Fibroblast of lung (primary cell): ENCODE data around the gene C16orf82. TPM values are rescaled to one million over a fixed set of nuclear protein-coding genes. Genes with fewer than 3 reads are reported as not detected.

Experiments used
- DNase-seq, 2 donors: peaks; one replicate each; pipeline versions ENCODE4 v3.0.0 to v3.0.0-alpha.2; 2010; ENCODE audit warnings: low read depth in 2 of 2
- H2AFZ ChIP-seq: 2 replicates; pipeline ENCODE4 v1.5.1; 2012; ENCODE audit warnings: low read length, control low read depth, inconsistent platforms
- H3K27ac ChIP-seq: 2 replicates; pipeline ENCODE4 v1.5.1; 2011; ENCODE audit warnings: low read length, control low read depth; ENCODE audit not compliant: insufficient read depth
- H3K27me3 ChIP-seq: 2 replicates; pipeline ENCODE4 v1.5.1; 2011; ENCODE audit warnings: mild to moderate bottlenecking, low read length; ENCODE audit not compliant: control insufficient read depth, insufficient read depth
- H3K36me3 ChIP-seq: 2 replicates; pipeline ENCODE4 v1.5.1; 2011; ENCODE audit warnings: low read length; ENCODE audit not compliant: control insufficient read depth, insufficient read depth
- H3K4me1 ChIP-seq: 2 replicates; pipeline ENCODE4 v1.5.1; 2011; ENCODE audit warnings: low read length; ENCODE audit not compliant: control insufficient read depth, insufficient read depth; ENCODE audit errors: extremely low read depth
- H3K4me2 ChIP-seq: 2 replicates; pipeline ENCODE4 v1.5.1; 2011; ENCODE audit warnings: low read length, control low read depth; ENCODE audit not compliant: insufficient read depth; ENCODE audit errors: extremely low read depth
- H3K4me3 ChIP-seq, 4 experiments: fragments of 200-600 bp in 1 of 4; sonication (generic) in 1 of 4; replicated peaks in 1 of 4; 2 replicates each; pipeline ENCODE4 v1.5.1; 2011 to 2016; ENCODE audit warnings: low read length in 4 of 4, low read depth in 3 of 4, mild to moderate bottlenecking in 3 of 4, control low read depth in 2 of 4, inconsistent platforms in 1 of 4, mixed read lengths in 1 of 4; ENCODE audit not compliant: insufficient read depth in 1 of 4; ENCODE audit errors: control extremely low read depth in 1 of 4
- H3K79me2 ChIP-seq: 2 replicates; pipeline ENCODE4 v1.5.1; 2012; ENCODE audit warnings: mild to moderate bottlenecking, low read length, inconsistent platforms; ENCODE audit not compliant: control insufficient read depth, insufficient read depth
- H3K9ac ChIP-seq: 2 replicates; pipeline ENCODE4 v1.5.1; 2011; ENCODE audit warnings: mild to moderate bottlenecking, low read length, control low read depth; ENCODE audit not compliant: insufficient read depth
- H3K9me3 ChIP-seq: 2 replicates; pipeline ENCODE4 v1.5.1; 2012; ENCODE audit warnings: low read depth, low read length; ENCODE audit not compliant: control insufficient read depth, insufficient read depth
- H4K20me1 ChIP-seq: 2 replicates; pipeline ENCODE4 v1.5.1; 2011; ENCODE audit warnings: low read length; ENCODE audit not compliant: control insufficient read depth, insufficient read depth; ENCODE audit errors: extremely low read depth
- EZH2 ChIP-seq: IDR thresholded peaks from 2 replicates; pipeline ENCODE4 v1.5.1; 2012; ENCODE audit warnings: low read length, control low read depth, mild to moderate bottlenecking; ENCODE audit errors: missing control alignments
- polyA plus RNA-seq, 2 donors: library from polyadenylated mRNA; depleted of rRNA in 1 of 2; stranded (reverse) in 1 of 2; unstranded in 1 of 2; fragments of >200 nt; gene quantifications; 2 replicates each; pipeline ENCODE4 v1.2.1, GENCODE V29; 2011 to 2012; ENCODE audit warnings: missing spikeins in 1 of 2
- total RNA-seq: library from RNA; depleted of rRNA; stranded (reverse); fragments of >200 nt; gene quantifications from 2 replicates; pipeline ENCODE4 v1.2.1, GENCODE V29; 2014
- TF ChIP-seq, protein P1 (sequence below), 2 donors: IDR thresholded peaks in 1 of 2; conservative IDR thresholded peaks in 1 of 2; 1 replicate in 1 of 2; 2 replicates in 1 of 2; pipeline ENCODE4 v1.5.1; 2011 to 2012; ENCODE audit warnings: low read length in 2 of 2, control low read depth in 1 of 2, inconsistent platforms in 1 of 2, low read depth in 1 of 2, mild to moderate bottlenecking in 1 of 2

Gene C16orf82
- total and polyA plus RNA-seq, 2 donors (not counting 1 experiment from before 2014, with no cell fraction given): not detected

DNA sequence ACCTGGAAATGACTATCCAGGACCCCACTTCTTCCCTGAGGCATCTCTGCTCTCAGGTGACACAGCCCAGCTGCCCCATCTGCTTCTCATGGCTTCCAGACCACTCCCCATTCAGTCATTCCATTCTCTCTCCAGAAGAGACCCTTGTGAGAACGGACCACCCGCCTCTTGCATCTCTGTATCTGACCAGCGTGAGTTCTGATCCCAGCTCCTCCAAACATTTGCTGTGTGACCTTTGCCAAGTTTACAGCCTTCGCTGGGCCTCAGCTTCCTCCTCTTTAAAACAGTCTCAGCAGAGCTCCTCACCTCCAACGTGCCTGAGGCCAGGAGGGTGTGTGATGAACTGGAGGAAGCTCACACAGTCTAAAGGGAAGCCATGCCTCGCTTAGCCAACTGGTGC is 39.6 kb downstream of the C16orf82 start:
- Histone ChIP-seq H3K9ac (no peak overlapping the region), H3K79me2 (no peaks in the 10 kb centered on the region), H3K9me3 (no peaks in the 10 kb centered on the region), H3K4me3 (no peak overlapping the region), H3K27me3 (no peaks in the 10 kb centered on the region), H4K20me1 (no peaks in the 10 kb centered on the region), H3K4me1 (peaks cover 5% of the 10 kb centered on the region), H2AFZ (no peak overlapping the region), H3K27ac (no peak overlapping the region), H3K4me2 (no peak overlapping the region), H3K36me3 (no peaks in the 10 kb centered on the region)
- TF ChIP-seq, protein P1, sequence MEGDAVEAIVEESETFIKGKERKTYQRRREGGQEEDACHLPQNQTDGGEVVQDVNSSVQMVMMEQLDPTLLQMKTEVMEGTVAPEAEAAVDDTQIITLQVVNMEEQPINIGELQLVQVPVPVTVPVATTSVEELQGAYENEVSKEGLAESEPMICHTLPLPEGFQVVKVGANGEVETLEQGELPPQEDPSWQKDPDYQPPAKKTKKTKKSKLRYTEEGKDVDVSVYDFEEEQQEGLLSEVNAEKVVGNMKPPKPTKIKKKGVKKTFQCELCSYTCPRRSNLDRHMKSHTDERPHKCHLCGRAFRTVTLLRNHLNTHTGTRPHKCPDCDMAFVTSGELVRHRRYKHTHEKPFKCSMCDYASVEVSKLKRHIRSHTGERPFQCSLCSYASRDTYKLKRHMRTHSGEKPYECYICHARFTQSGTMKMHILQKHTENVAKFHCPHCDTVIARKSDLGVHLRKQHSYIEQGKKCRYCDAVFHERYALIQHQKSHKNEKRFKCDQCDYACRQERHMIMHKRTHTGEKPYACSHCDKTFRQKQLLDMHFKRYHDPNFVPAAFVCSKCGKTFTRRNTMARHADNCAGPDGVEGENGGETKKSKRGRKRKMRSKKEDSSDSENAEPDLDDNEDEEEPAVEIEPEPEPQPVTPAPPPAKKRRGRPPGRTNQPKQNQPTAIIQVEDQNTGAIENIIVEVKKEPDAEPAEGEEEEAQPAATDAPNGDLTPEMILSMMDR (conservative IDR thresholded peaks at IDR 0.05 in 1 of 2, IDR thresholded peaks at IDR 0.05 in 1 of 2; ENCODE audit: low read depth in 1 of 2, low read length in 2 of 2): no peak
- no peak for TF ChIP-seq EZH2
- DNase-seq: no peak

DNA sequence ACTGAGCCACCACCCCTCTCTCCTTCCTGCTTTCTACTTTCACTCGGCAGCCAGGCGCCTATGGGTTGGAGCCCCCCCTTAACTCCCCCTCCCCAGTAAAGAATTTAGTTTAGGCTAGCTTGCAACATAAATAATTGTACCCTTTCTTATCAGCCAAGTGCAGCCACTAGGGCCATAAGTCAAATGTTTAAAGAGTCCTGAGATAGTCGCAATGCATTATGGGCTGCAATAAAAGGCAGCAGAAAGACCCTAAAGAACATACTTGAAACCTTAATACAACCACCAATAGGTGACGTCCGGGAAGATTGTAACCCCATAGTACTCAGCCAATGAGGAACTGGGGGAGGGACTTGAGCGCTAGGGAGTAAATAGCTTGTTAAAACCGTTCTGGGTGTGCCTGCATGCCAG is 40.5 kb downstream of the C16orf82 start:
- H3K4me3 ChIP-seq: no peak overlapping the region
- no peaks in the 10 kb centered on the region for H3K79me2 ChIP-seq
- H3K27ac ChIP-seq: no peak overlapping the region
- H3K27me3 ChIP-seq: no peaks in the 10 kb centered on the region
- no peaks in the 10 kb centered on the region for H3K9me3 ChIP-seq
- no peaks in the 10 kb centered on the region for H4K20me1 ChIP-seq
- H2AFZ ChIP-seq: no peak overlapping the region
- H3K9ac ChIP-seq: no peak overlapping the region
- DNase-seq: no peak
- peaks cover 5% of the 10 kb centered on the region for H3K4me1 ChIP-seq
- no peak overlapping the region for H3K4me2 ChIP-seq
- no peaks in the 10 kb centered on the region for H3K36me3 ChIP-seq
- no peak for TF ChIP-seq EZH2
- TF ChIP-seq, protein P1 (conservative IDR thresholded peaks at IDR 0.05 in 1 of 2, IDR thresholded peaks at IDR 0.05 in 1 of 2; ENCODE audit: low read depth in 1 of 2, low read length in 2 of 2): no peak

DNA sequence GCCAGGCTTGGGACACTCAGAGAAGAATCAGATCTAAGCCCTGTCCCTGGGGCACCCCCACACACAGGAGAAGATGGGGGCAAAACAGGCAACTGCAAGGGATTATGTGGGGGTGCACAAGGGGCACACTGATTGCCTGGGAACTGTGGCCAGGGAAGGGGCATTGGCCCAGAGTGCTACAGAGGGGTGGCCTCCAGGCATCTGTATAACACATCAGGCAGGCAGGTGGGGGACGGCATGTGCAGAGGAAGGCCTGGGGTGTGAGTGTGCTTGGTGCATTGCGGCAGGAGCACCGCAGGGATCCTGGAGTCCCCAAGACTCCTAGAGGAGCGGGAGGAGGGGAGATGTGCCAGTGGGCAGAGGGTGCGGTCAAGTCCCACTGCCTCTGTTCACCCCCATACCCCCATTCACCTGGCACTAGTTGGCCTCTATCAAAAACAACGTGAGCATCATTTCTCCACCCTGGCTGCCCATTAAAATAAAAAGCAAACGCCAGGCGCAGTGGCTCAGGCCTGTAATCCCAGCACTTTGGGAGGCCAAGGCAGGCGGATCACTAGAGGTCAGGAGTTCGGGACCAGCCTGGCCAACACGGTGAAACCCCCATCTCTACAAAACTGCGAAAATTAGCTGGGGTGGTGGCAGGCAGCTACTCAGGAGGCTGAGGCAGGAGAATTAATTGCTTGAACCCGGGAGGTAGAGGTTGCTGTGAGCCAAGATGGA is 41.5 kb downstream of the C16orf82 start:
- Histone ChIP-seq H3K4me2 (no peak overlapping the region), H3K4me3 (no peak overlapping the region), H3K36me3 (no peaks in the 10 kb centered on the region), H3K79me2 (no peaks in the 10 kb centered on the region), H2AFZ (no peak overlapping the region), H3K4me1 (peaks cover 5% of the 10 kb centered on the region), H4K20me1 (no peaks in the 10 kb centered on the region), H3K9me3 (no peaks in the 10 kb centered on the region), H3K27ac (no peak overlapping the region), H3K27me3 (no peaks in the 10 kb centered on the region), H3K9ac (no peak overlapping the region)
- no peak for DNase-seq
- no peak for TF ChIP-seq EZH2
- TF ChIP-seq, protein P1 (conservative IDR thresholded peaks at IDR 0.05 in 1 of 2, IDR thresholded peaks at IDR 0.05 in 1 of 2; ENCODE audit: low read depth in 1 of 2, low read length in 2 of 2): no peak
